Activated CD4-positive, alpha-beta memory T cell treated with anti-CD3 and anti-CD28 coated beads, Interleukin-2, amount 10 ng/mL, durations not matched to agents 7 days and 5 days (primary cell): Measurements from ENCODE around the gene VAV2. TPM values are rescaled to one million over a fixed set of nuclear protein-coding genes. Genes with fewer than 3 reads are reported as not detected.

Experiments
- CTCF ChIA-PET: fragments of 350-600 bp; sonication (Branson Sonifier 250); formaldehyde crosslinking; loops from one replicate; lab custom pipeline; 2021; ENCODE audit warnings: antibody characterized with exemption, inconsistent platforms; lab: Charles Lee
- POLR2A ChIA-PET: fragments of 350-600 bp; sonication (Branson Sonifier 250); formaldehyde crosslinking; loops from one replicate; lab custom pipeline; 2021; ENCODE audit warnings: antibody characterized with exemption; lab: Charles Lee
- DNase-seq: peaks from one replicate; pipeline ENCODE4 v3.0.0-alpha.2; 2020
- H3K27ac Mint-ChIP-seq: one replicate; pipeline ENCODE4 v1.8.0; 2021; ENCODE audit warnings: mild to moderate bottlenecking, mixed read lengths
- H3K27me3 Mint-ChIP-seq: one replicate; pipeline ENCODE4 v1.8.0; 2021; ENCODE audit warnings: mixed read lengths
- H3K36me3 Mint-ChIP-seq: one replicate; pipeline ENCODE4 v1.8.0; 2021; ENCODE audit warnings: low read depth, mixed read lengths
- H3K4me1 Mint-ChIP-seq: one replicate; pipeline ENCODE4 v1.8.0; 2021; ENCODE audit warnings: mixed read lengths
- H3K4me3 Mint-ChIP-seq: one replicate; pipeline ENCODE4 v1.8.0; 2021; ENCODE audit warnings: mild to moderate bottlenecking, mixed read lengths
- H3K9me3 Mint-ChIP-seq: one replicate; pipeline ENCODE4 v1.8.0; 2021; ENCODE audit warnings: mixed read lengths
- total RNA-seq, 2 experiments: library from RNA; stranded (reverse); gene quantifications; one replicate each; pipeline ENCODE4 v1.2.3, GENCODE V29; 2021

Gene VAV2
- total RNA-seq, 2 experiments from 2014 or later, result 2.4 to 2.9 TPM

GRCh38 chr9:133839822-133840329 is 152.2 kb downstream of the VAV2 start:
- no peak overlapping the region for H3K27ac Mint-ChIP-seq
- no peaks in the 10 kb centered on the region for H3K27me3 Mint-ChIP-seq
- no peak overlapping the region for H3K4me3 Mint-ChIP-seq
- DNase-seq, result no peak
- CTCF ChIA-PET, result no interaction called here
- H3K9me3 Mint-ChIP-seq, result no peaks in the 10 kb centered on the region
- no peaks in the 10 kb centered on the region for H3K36me3 Mint-ChIP-seq
- H3K4me1 Mint-ChIP-seq, result no peaks in the 10 kb centered on the region
- POLR2A ChIA-PET, result no interaction called here

DNA sequence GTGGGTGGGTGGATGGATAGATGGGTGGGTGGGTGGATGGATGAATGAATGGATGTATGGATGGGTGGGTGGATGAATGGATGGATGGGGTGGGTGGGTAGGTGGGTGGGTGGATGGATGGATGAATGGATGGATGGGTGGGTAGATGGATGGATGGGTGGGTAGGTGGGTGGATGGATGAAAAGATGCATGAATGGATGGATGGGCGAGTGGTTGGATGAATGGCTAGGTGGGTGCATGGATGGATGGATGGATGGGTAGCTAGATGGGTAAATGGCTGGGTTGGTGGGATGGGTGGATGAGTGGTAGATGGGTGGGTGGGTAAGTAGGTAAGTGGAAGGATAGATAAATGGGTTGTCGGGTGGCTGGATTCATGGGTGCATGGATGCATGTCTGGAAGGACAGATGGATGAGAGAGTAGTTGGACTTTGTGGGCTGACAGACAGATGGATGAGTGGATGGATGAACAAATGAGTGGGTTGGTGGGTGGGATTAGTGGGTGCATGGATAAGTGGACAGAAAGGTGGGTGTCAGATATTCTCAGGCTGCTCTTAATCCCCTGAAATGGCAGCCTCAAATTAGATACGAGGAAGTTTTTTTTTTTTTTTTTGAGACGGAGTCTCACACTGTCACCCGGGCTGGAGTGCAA is 153.1 kb downstream of the VAV2 start:
- ChIA-PET CTCF (no interaction called here), POLR2A (no interaction called here)
- H3K9me3 Mint-ChIP-seq, result no peaks in the 10 kb centered on the region
- no peaks in the 10 kb centered on the region for H3K4me1 Mint-ChIP-seq
- no peak overlapping the region for H3K27ac Mint-ChIP-seq
- no peaks in the 10 kb centered on the region for H3K36me3 Mint-ChIP-seq
- no peak for DNase-seq
- no peaks in the 10 kb centered on the region for H3K27me3 Mint-ChIP-seq
- no peak overlapping the region for H3K4me3 Mint-ChIP-seq

DNA sequence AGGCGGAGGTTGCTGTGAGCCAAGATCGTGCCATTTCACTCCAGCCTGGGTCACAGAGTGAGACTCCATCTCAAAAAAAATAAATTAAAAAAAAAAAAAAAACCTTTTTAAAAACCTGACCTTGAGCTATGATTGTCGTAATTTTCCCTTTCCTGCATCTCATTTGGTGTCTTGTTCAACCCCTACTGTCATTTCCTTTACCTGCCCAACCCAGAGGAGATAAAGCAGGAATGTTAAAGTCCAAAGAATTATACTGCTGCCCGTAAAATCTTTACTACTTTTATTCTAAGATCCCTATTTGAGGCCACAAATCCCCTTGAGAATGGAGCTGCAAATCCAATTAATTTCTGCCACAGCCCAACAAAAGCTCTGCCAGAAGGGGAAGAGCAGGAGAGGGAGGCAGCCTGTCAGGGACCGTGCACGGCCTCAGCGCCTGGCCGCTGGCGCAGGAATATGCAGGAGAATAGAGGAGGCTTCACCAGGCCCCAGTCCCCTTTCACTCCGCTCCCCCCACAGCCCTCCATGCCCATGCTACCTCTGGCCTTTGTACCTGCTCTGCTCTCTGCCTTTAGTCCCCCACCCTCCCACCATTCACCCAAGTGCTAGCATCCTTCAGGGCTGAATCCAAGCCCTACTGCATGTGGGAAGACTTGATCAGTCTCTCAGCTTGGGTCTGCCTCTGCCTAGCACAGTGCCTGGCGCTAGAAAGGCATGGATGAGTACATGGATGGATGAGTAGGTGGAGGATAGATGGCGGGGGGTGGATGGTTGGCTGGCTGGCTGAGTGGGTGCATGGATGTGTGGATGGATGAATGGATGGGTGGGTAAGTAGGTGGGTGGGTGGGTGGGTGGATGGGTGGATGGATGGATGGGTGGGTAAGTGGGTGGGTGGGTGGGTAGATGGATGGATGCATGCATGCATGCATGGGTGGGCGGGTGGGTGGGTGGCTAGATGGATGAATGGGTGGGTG is 154.2 kb downstream of the VAV2 start:
- DNase-seq, result no peak
- no peak overlapping the region for H3K4me3 Mint-ChIP-seq
- H3K4me1 Mint-ChIP-seq, result no peaks in the 10 kb centered on the region
- ChIA-PET POLR2A (no interaction called here), CTCF (no interaction called here)
- H3K36me3 Mint-ChIP-seq, result no peaks in the 10 kb centered on the region
- H3K27me3 Mint-ChIP-seq, result no peaks in the 10 kb centered on the region
- H3K27ac Mint-ChIP-seq, result no peak overlapping the region
- H3K9me3 Mint-ChIP-seq, result no peaks in the 10 kb centered on the region

- Mint-ChIP-seq H3K4me1 (no peaks in the 10 kb centered on the region), H3K36me3 (no peaks in the 10 kb centered on the region), H3K9me3 (no peaks in the 10 kb centered on the region), H3K27ac (no peak overlapping the region), H3K4me3 (no peak overlapping the region), H3K27me3 (no peaks in the 10 kb centered on the region)
- CTCF ChIA-PET, result no interaction called here
- DNase-seq, result no peak
- POLR2A ChIA-PET, result no interaction called here
Measured at GRCh38 chr9:133836818-133837217, 155.3 kb downstream of the VAV2 start.

GRCh38 chr9:133836001-133836758 is 155.9 kb downstream of the VAV2 start:
- Mint-ChIP-seq H3K9me3 (no peaks in the 10 kb centered on the region), H3K4me1 (no peaks in the 10 kb centered on the region), H3K36me3 (no peaks in the 10 kb centered on the region), H3K27me3 (no peaks in the 10 kb centered on the region), H3K4me3 (no peak overlapping the region), H3K27ac (no peak overlapping the region)
- POLR2A ChIA-PET, result no interaction called here
- CTCF ChIA-PET, result no interaction called here
- DNase-seq, result no peak

DNA sequence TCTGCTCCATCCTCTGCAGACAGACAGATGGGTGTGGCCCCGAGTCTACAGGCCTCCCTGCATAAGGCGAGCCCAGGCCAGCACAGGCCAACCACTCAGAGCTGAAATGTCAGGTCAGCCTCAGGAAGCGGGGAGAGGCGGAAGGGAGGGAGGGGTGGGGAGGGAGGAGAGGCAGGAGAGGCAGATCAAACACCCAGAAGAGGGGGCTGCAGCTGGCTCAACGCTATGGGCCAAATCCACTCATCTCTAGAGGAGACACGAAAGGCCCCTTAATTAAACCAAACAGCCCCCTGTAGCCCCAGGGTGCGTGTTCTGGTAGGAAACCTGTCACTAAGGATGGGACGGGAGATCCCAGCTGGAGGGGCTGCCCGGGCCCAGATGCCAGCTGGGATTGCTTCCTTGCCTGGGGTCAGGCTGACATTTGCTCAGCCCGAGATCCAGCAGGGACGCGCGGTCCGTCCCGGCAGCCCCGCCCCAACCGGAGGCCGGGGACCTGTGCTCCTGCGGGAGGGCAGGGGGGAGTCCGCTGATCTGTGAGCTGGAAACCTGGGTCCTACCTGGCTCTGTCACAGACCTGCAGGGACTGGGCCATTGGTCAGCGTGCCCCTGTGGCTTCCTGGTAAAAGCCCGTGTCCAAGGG is 156.7 kb downstream of the VAV2 start:
- Mint-ChIP-seq H3K27me3 (no peaks in the 10 kb centered on the region), H3K4me3 (no peak overlapping the region), H3K4me1 (no peaks in the 10 kb centered on the region), H3K27ac (no peak overlapping the region), H3K36me3 (no peaks in the 10 kb centered on the region), H3K9me3 (no peaks in the 10 kb centered on the region)
- CTCF ChIA-PET, result no interaction called here
- POLR2A ChIA-PET, result no interaction called here
- DNase-seq, result no peak

DNA sequence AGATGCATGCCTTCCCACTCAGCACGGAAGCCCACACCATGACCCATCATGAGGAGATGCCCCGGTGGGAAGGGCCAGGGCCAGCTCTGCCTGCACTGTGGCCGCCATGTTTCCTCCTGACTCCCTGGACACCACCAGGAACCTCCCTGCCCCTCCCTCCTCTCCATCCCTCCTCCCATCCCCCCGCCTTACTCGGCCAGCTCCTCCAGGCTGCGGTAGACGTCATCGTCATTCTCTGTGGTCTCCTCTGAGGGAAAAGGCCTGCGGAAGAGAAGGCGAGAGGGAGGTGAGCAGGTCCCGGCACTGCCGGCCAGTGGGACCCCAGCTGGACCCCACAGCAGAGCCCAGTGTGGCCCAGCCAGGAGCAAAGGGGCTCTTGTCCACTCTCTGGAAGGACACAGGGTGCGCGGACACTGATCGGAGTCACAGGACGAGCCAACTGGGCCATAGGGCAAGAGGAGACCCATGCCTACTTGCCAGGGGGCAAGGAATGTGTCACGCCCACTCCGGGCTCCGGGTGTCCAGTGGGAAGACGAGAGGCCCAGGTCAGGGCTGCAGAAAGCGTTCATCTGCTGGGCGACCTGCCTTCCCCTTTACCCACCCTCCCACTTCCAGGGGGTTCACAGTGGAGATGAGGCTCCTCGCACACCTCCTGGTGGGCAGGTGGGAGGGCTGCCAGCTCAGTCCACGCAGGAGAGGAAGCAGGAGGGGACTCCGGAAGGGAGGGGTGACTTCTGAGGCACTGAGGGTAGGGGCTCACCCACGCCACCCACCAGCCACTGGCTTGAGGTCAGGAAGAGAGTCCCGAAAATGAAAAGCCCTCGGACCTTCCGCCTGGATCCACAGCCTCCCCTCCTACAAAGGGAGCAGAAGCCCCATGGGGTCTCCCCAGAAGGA is 157.8 kb downstream of the VAV2 start:
- no peaks in the 10 kb centered on the region for H3K27me3 Mint-ChIP-seq
- H3K4me1 Mint-ChIP-seq, result no peaks in the 10 kb centered on the region
- ChIA-PET POLR2A (no interaction called here), CTCF (no interaction called here)
- DNase-seq, result no peak
- no peaks in the 10 kb centered on the region for H3K9me3 Mint-ChIP-seq
- no peaks in the 10 kb centered on the region for H3K36me3 Mint-ChIP-seq
- no peak overlapping the region for H3K27ac Mint-ChIP-seq
- H3K4me3 Mint-ChIP-seq, result no peak overlapping the region

- Mint-ChIP-seq H3K27ac (no peak overlapping the region), H3K9me3 (no peaks in the 10 kb centered on the region), H3K4me1 (no peaks in the 10 kb centered on the region), H3K4me3 (no peak overlapping the region), H3K27me3 (no peaks in the 10 kb centered on the region), H3K36me3 (no peaks in the 10 kb centered on the region)
- no peak for DNase-seq
- CTCF ChIA-PET, result no interaction called here
- POLR2A ChIA-PET, result no interaction called here
Measured at GRCh38 chr9:133833388-133834025, 158.6 kb downstream of the VAV2 start.

DNA sequence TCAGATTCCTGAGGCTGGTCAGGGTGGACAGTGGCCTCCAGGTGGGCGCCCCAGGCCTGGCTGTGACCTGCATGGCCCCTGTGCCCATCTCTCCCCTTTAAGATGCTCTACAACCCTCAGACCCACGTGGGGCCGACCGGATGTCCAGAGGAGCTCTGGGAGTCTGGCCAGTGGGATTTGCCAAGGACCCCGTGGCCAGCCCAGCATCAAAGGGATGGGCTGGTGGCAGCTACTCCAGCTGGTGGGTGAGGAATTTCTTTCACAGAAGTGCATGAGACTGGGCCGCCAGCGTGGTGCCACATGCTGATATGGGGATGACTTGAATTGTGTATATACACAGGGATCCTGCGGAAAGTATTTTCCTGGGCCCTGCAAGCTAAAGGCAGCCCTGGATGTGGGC is 159.2 kb downstream of the VAV2 start:
- CTCF ChIA-PET, result no interaction called here
- no peaks in the 10 kb centered on the region for H3K27me3 Mint-ChIP-seq
- DNase-seq, result no peak
- no peaks in the 10 kb centered on the region for H3K36me3 Mint-ChIP-seq
- no peak overlapping the region for H3K4me3 Mint-ChIP-seq
- H3K27ac Mint-ChIP-seq, result no peak overlapping the region
- no peaks in the 10 kb centered on the region for H3K4me1 Mint-ChIP-seq
- no peaks in the 10 kb centered on the region for H3K9me3 Mint-ChIP-seq
- POLR2A ChIA-PET, result no interaction called here

DNA sequence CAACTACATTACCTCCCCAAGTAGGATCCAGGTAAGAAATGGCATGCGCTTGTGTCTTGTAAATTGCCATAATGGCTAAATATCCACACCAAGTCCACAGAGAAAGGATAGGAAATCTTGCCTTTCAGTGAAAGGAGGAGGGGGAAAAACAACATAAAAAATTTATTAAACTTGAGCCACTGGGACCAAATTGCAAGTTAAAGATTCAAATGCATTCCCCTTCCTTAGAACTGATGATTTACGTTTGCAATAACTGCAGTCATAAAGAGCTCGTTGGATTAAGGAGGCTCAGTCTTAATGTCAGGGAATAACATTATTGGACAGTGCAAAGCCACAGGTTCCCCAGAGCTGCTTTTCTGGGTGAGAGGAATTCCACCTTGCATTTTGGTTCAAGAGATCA is 161.4 kb downstream of the VAV2 start:
- POLR2A ChIA-PET, result no interaction called here
- H3K27ac Mint-ChIP-seq, result no peak overlapping the region
- H3K9me3 Mint-ChIP-seq, result no peaks in the 10 kb centered on the region
- no peaks in the 10 kb centered on the region for H3K4me1 Mint-ChIP-seq
- DNase-seq, result no peak
- no peaks in the 10 kb centered on the region for H3K36me3 Mint-ChIP-seq
- CTCF ChIA-PET, result no interaction called here
- no peak overlapping the region for H3K4me3 Mint-ChIP-seq
- no peaks in the 10 kb centered on the region for H3K27me3 Mint-ChIP-seq

DNA sequence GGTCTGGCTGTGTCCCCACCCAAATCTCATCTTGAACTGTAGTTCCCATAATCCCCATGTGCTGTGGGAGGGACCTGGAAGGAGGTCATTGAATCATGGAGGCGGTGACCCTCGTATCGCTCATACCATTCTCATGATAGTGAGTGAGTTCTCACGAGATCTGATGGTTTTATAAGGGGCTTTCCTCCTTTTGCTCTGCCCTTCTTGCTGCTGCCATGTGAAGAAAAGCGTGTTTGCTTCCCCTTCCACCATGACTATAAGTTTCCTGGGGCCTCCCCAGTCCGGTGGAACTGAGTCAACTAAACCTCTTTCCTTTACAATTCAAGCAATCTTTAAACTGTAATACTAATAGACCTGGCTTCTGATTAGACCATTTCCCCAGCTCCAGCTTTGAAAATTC is 161.8 kb downstream of the VAV2 start:
- CTCF ChIA-PET, result no interaction called here
- no peak for DNase-seq
- Mint-ChIP-seq H3K4me1 (no peaks in the 10 kb centered on the region), H3K36me3 (no peaks in the 10 kb centered on the region), H3K9me3 (no peaks in the 10 kb centered on the region), H3K27ac (no peak overlapping the region), H3K4me3 (no peak overlapping the region), H3K27me3 (no peaks in the 10 kb centered on the region)
- POLR2A ChIA-PET, result no interaction called here
